H9 (cell line): ENCODE results near the gene ZNF407. TPM values are rescaled to one million over a fixed set of nuclear protein-coding genes. Genes with fewer than 3 reads are reported as not detected.

Experiments
- DNase-seq: peaks from one replicate; pipeline ENCODE4 v3.0.0-alpha.2; 2017
- H2AFZ ChIP-seq: one replicate; pipeline ENCODE4 v1.6.1; 2013; ENCODE audit warnings: mild to moderate bottlenecking, low read length, control low read depth, moderate library complexity
- H2AK5ac ChIP-seq: 2 replicates; pipeline ENCODE4 v1.6.1; 2013; ENCODE audit warnings: low read length, control low read depth, mixed read lengths; ENCODE audit not compliant: insufficient read length
- H2BK120ac ChIP-seq: one replicate; pipeline ENCODE4 v1.6.1; 2013; ENCODE audit warnings: low read depth, mild to moderate bottlenecking, low read length, control low read depth, inconsistent platforms; ENCODE audit not compliant: poor library complexity, severe bottlenecking
- H2BK12ac ChIP-seq: 2 replicates; pipeline ENCODE4 v1.6.1; 2013; ENCODE audit warnings: low read length, control low read depth, mixed read lengths, low read depth; ENCODE audit not compliant: insufficient read length
- H2BK15ac ChIP-seq: 2 replicates; pipeline ENCODE4 v1.6.1; 2013; ENCODE audit warnings: low read depth, low read length, control low read depth
- H2BK20ac ChIP-seq: one replicate; pipeline ENCODE4 v1.6.1; 2013; ENCODE audit warnings: low read depth, mild to moderate bottlenecking, low read length, control low read depth, inconsistent platforms; ENCODE audit not compliant: poor library complexity, severe bottlenecking
- H2BK5ac ChIP-seq: 2 replicates; pipeline ENCODE4 v1.6.1; 2013; ENCODE audit warnings: low read length, control low read depth, mixed read lengths; ENCODE audit not compliant: insufficient read length
- H3K14ac ChIP-seq: 2 replicates; pipeline ENCODE4 v1.6.1; 2013; ENCODE audit warnings: low read length, control low read depth; ENCODE audit not compliant: insufficient read depth
- H3K18ac ChIP-seq: 2 replicates; pipeline ENCODE4 v1.6.1; 2013; ENCODE audit warnings: low read depth, mild to moderate bottlenecking, mixed read lengths, low read length, control low read depth; ENCODE audit not compliant: insufficient read length
- H3K23ac ChIP-seq: 2 replicates; pipeline ENCODE4 v1.6.1; 2013; ENCODE audit warnings: low read length, control low read depth, mixed read lengths, low read depth; ENCODE audit not compliant: insufficient read length
- H3K23me2 ChIP-seq: 2 replicates; pipeline ENCODE4 v1.6.1; 2013; ENCODE audit warnings: low read depth, mild to moderate bottlenecking, mixed read lengths, low read length, control low read depth; ENCODE audit not compliant: insufficient read length, poor library complexity, severe bottlenecking
- H3K27ac ChIP-seq: 2 replicates; pipeline ENCODE4 v1.5.1; 2013; ENCODE audit warnings: low read length, control low read depth, mixed read lengths, low read depth; ENCODE audit not compliant: insufficient read length
- H3K27me3 ChIP-seq: 2 replicates; pipeline ENCODE4 v1.6.1; 2013; ENCODE audit warnings: low read length, control low read depth, inconsistent platforms; ENCODE audit not compliant: insufficient read depth
- H3K4ac ChIP-seq: 2 replicates; pipeline ENCODE4 v1.6.1; 2013; ENCODE audit warnings: low read depth, mild to moderate bottlenecking, control low read depth, inconsistent platforms, low read length, moderate library complexity
- H3K4me1 ChIP-seq: 2 replicates; pipeline ENCODE4 v1.6.1; 2013; ENCODE audit warnings: low read length, control low read depth, inconsistent platforms; ENCODE audit not compliant: insufficient read depth
- H3K4me2 ChIP-seq: 2 replicates; pipeline ENCODE4 v1.6.1; 2013; ENCODE audit warnings: low read length, control low read depth, mixed read lengths; ENCODE audit not compliant: insufficient read length, insufficient read depth
- H3K56ac ChIP-seq: 2 replicates; pipeline ENCODE4 v1.6.1; 2013; ENCODE audit warnings: low read depth, mild to moderate bottlenecking, mixed read lengths, low read length, control low read depth; ENCODE audit not compliant: insufficient read length
- H3K79me1 ChIP-seq: 2 replicates; pipeline ENCODE4 v1.6.1; 2013; ENCODE audit warnings: low read depth, mild to moderate bottlenecking, moderate library complexity, low read length, control low read depth, inconsistent platforms; ENCODE audit not compliant: insufficient read depth, poor library complexity, severe bottlenecking
- H3K79me2 ChIP-seq: 2 replicates; pipeline ENCODE4 v1.6.1; 2013; ENCODE audit warnings: low read length, control low read depth, inconsistent platforms; ENCODE audit not compliant: insufficient read depth
- H3K9ac ChIP-seq: 2 replicates; pipeline ENCODE4 v1.6.1; 2013; ENCODE audit warnings: low read length, control low read depth, mixed read lengths; ENCODE audit not compliant: insufficient read length; ENCODE audit errors: extremely low read depth
- H3K9me3 ChIP-seq: one replicate; pipeline ENCODE4 v1.6.1; 2013; ENCODE audit warnings: low read depth, low read length, inconsistent platforms; ENCODE audit not compliant: control insufficient read depth
- H3T11ph ChIP-seq: one replicate; pipeline ENCODE4 v1.6.1; 2013; ENCODE audit warnings: mild to moderate bottlenecking, low read length, control low read depth, inconsistent platforms
- H4K20me1 ChIP-seq: one replicate; pipeline ENCODE4 v1.6.1; 2013; ENCODE audit not compliant: control insufficient read depth, insufficient read length, insufficient read depth
- H4K5ac ChIP-seq: 2 replicates; pipeline ENCODE4 v1.6.1; 2013; ENCODE audit warnings: low read depth, mild to moderate bottlenecking, mixed read lengths, low read length, control low read depth; ENCODE audit not compliant: insufficient read length
- H4K8ac ChIP-seq: replicated peaks from 2 replicates; pipeline ENCODE4 v1.6.1; 2013; ENCODE audit warnings: low read length, control low read depth, mixed read lengths, low read depth; ENCODE audit not compliant: insufficient read length
- H4K91ac ChIP-seq: 2 replicates; pipeline ENCODE4 v1.6.1; 2013; ENCODE audit warnings: low read depth, mild to moderate bottlenecking, moderate library complexity, mixed read lengths, low read length, control low read depth; ENCODE audit not compliant: insufficient read length
- H3K27ac Mint-ChIP-seq, 3 experiments: 2 replicates in 2 of 3; 3 replicates in 1 of 3; pipeline ENCODE4 v1.8.0; 2020 to 2021; ENCODE audit warnings: mixed read lengths in 3 of 3, mild to moderate bottlenecking in 1 of 3, moderate library complexity in 1 of 3
- H3K27me3 Mint-ChIP-seq: 2 replicates; pipeline ENCODE4 v1.8.0; 2021; ENCODE audit warnings: low read depth, mild to moderate bottlenecking, moderate library complexity, mixed read lengths
- H3K36me3 Mint-ChIP-seq, 3 experiments: 2 replicates in 2 of 3; 3 replicates in 1 of 3; pipeline ENCODE4 v1.8.0; 2020 to 2021; ENCODE audit warnings: low read depth in 3 of 3, mixed read lengths in 3 of 3; ENCODE audit not compliant: insufficient read depth in 1 of 3
- H3K4me1 Mint-ChIP-seq, 2 experiments: 2 replicates each; pipeline ENCODE4 v1.8.0; 2020; ENCODE audit warnings: mixed read lengths in 2 of 2
- H3K4me3 Mint-ChIP-seq, 2 experiments: 2 replicates in 1 of 2; 3 replicates in 1 of 2; pipeline ENCODE4 v1.8.0; 2020 to 2021; ENCODE audit warnings: mild to moderate bottlenecking in 2 of 2, mixed read lengths in 2 of 2, moderate library complexity in 1 of 2
- H3K9me3 Mint-ChIP-seq, 2 experiments: 2 replicates in 1 of 2; 3 replicates in 1 of 2; pipeline ENCODE4 v1.8.0; 2020; ENCODE audit warnings: mild to moderate bottlenecking in 2 of 2, mixed read lengths in 2 of 2, moderate library complexity in 1 of 2
- CTCF ChIP-seq: fragments of 200-600 bp; sonication (generic); conservative IDR thresholded peaks from 3 replicates; pipeline ENCODE4 v1.8.0; 2021; ENCODE audit warnings: antibody characterized with exemption, mild to moderate bottlenecking
- WGBS: extraction: QIAGEN DNeasy Blood & Tissue Kit; methylation state at CpG from one replicate; pipeline ENCODE4 v1.1.7; 2013; ENCODE audit warnings: missing lambda C conversion rate, low lambda C conversion rate, mixed read lengths; ENCODE audit not compliant: insufficient read length; ENCODE audit errors: extremely low coverage; 5-methylcytosine and 5-hydroxymethylcytosine counted together
- total RNA-seq: library from RNA; stranded (reverse); gene quantifications from 2 replicates; pipeline ENCODE4 v1.2.1, GENCODE V29; 2021

Gene ZNF407
- total RNA-seq, 1 experiment from 2014 or later, result 8.7 TPM

DNA sequence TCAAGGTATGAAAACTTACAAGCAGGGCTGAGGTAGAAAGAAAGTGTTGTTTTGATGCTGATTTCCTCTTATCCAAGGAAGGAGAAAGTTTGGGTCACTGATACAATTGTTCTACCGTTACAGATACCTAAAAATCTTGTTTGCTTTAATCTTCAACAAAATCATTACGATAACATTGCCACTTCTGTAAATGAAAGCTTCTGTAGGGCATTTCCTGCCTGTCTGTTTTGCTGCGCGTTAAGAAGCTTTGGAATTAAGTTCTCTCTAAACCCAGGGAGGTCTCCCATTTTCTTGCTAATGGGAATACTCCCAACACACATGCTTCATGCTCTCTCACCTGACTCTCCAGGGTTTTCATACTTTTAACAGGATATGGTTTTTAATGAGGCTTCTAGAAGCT, 352.8 kb downstream of the ZNF407 start:
- Histone ChIP-seq H3K79me2 (no peaks in the 10 kb centered on the region), H2BK20ac (no peak overlapping the region), H3K79me1 (no peaks in the 10 kb centered on the region), H2AK5ac (no peak overlapping the region), H2BK120ac (no peak overlapping the region), H3T11ph (no peak overlapping the region), H3K27ac (no peak overlapping the region), H3K18ac (no peak overlapping the region), H3K23ac (no peak overlapping the region), H2BK5ac (no peak overlapping the region), H4K20me1 (no peaks in the 10 kb centered on the region), H3K4ac (no peak overlapping the region), H3K56ac (no peak overlapping the region), H3K4me2 (no peak overlapping the region), H3K14ac (no peak overlapping the region), H2BK15ac (no peak overlapping the region), H3K23me2 (no peaks in the 10 kb centered on the region), H3K27me3 (no peaks in the 10 kb centered on the region), H3K9ac (no peak overlapping the region), H2BK12ac (no peak overlapping the region), H4K5ac (no peak overlapping the region), H4K8ac (no peak overlapping the region), H4K91ac (no peak overlapping the region), H3K4me1 (peaks cover 10% of the 10 kb centered on the region), H3K9me3 (no peaks in the 10 kb centered on the region), H2AFZ (no peak overlapping the region)
- Mint-ChIP-seq H3K4me1 (peaks cover 48 to 51% of the 10 kb centered on the region in 2 experiments), H3K36me3 (peaks cover 0 to 2% (median 0%) of the 10 kb centered on the region in 3 experiments; a peak in 1 of 7 replicates), H3K27ac (peak overlapping the region; percentile 14 to 81 (median 77); a peak in 5 of 7 replicates), H3K27me3 (no peaks in the 10 kb centered on the region), H3K9me3 (no peaks in the 10 kb centered on the region; a peak in 1 of 5 replicates), H3K4me3 (no peak overlapping the region)
- no CpG with 5 or more reads among the region's 4 CpGs for WGBS
- TF ChIP-seq CTCF, result no peak
- DNase-seq, result no peak
